Karpas-422 (cell line): ENCODE data around the gene SHROOM4. TPM values are rescaled to one million over a fixed set of nuclear protein-coding genes. Genes with fewer than 3 reads are reported as not detected.

Experiments
- DNase-seq: peaks from one replicate; pipeline ENCODE4 v3.0.0-alpha.2; 2015
- H2AFZ ChIP-seq: fragments of 200-600 bp; sonication (generic); 2 replicates; pipeline ENCODE4 v1.6.1; 2014; ENCODE audit warnings: antibody characterized with exemption, low read length, mixed read lengths
- H3K27ac ChIP-seq: fragments of 200-600 bp; sonication (generic); 2 replicates; pipeline ENCODE4 v1.5.1; 2014; ENCODE audit warnings: mild to moderate bottlenecking, low read length, moderate library complexity
- H3K27me3 ChIP-seq: fragments of 200-600 bp; sonication (generic); 2 replicates; pipeline ENCODE4 v1.6.1; 2014; ENCODE audit warnings: low read length, mixed read lengths
- H3K36me3 ChIP-seq: fragments of 200-600 bp; sonication (generic); 2 replicates; pipeline ENCODE4 v1.6.1; 2014; ENCODE audit warnings: low read length, mixed read lengths; ENCODE audit not compliant: insufficient read depth
- H3K4me1 ChIP-seq: fragments of 200-600 bp; sonication (generic); 2 replicates; pipeline ENCODE4 v1.6.1; 2014; ENCODE audit warnings: mild to moderate bottlenecking, low read length, mixed read lengths
- H3K4me2 ChIP-seq: fragments of 200-600 bp; sonication (generic); 2 replicates; pipeline ENCODE4 v1.6.1; 2014; ENCODE audit warnings: low read length, low read depth, mild to moderate bottlenecking; ENCODE audit not compliant: poor library complexity, severe bottlenecking
- H3K4me3 ChIP-seq: fragments of 200-600 bp; sonication (generic); 2 replicates; pipeline ENCODE4 v1.5.1; 2014; ENCODE audit warnings: mild to moderate bottlenecking, antibody characterized with exemption, low read length, mixed read lengths
- H3K79me2 ChIP-seq: fragments of 200-600 bp; sonication (generic); 2 replicates; pipeline ENCODE4 v1.6.1; 2014; ENCODE audit warnings: mild to moderate bottlenecking, low read length, mixed read lengths
- H3K9ac ChIP-seq: fragments of 200-600 bp; sonication (generic); 2 replicates; pipeline ENCODE4 v1.6.0; 2014; ENCODE audit warnings: low read length
- H3K9me2 ChIP-seq: fragments of 200-600 bp; sonication (generic), shearing (Covaris generic); replicated peaks from 2 replicates; pipeline ENCODE4 v1.6.0; 2014; ENCODE audit warnings: mild to moderate bottlenecking, low read length, moderate library complexity; ENCODE audit not compliant: insufficient read depth
- H3K9me3 ChIP-seq: fragments of 300-700, 200-600 bp; sonication (generic); 2 replicates; pipeline ENCODE4 v1.6.1; 2014; ENCODE audit warnings: low read length, mixed read lengths
- H4K20me1 ChIP-seq: fragments of 200-600 bp; sonication (generic); 2 replicates; pipeline ENCODE4 v1.6.1; 2014; ENCODE audit warnings: mild to moderate bottlenecking, antibody characterized with exemption, low read length, low read depth; ENCODE audit not compliant: insufficient read depth
- total RNA-seq: library from RNA; depleted of rRNA; stranded (reverse); fragments of >200 nt; shearing (Covaris generic); gene quantifications from 2 replicates; pipeline ENCODE4 v1.2.3, GENCODE V29; 2014; ENCODE audit warnings: low replicate concordance

SHROOM4 gene
- total RNA-seq, 1 experiment from 2014 or later, result not detected

- H3K79me2 ChIP-seq, result no peaks in the 10 kb centered on the region
Measured at GRCh38 chrX:50838820-50839600, 25.0 kb upstream of the SHROOM4 start.

GRCh38 chrX:50827996-50828395, 14.0 kb upstream of the SHROOM4 start:
- no peaks in the 10 kb centered on the region for H3K4me1 ChIP-seq
- no peaks in the 10 kb centered on the region for H3K9me3 ChIP-seq
- no peak for DNase-seq
- H3K9ac ChIP-seq, result no peak overlapping the region
- H3K9me2 ChIP-seq, result no peaks in the 10 kb centered on the region
- H3K4me3 ChIP-seq, result no peak overlapping the region
- no peaks in the 10 kb centered on the region for H4K20me1 ChIP-seq
- H3K36me3 ChIP-seq, result no peaks in the 10 kb centered on the region
- H3K27ac ChIP-seq, result no peak overlapping the region
- no peaks in the 10 kb centered on the region for H3K79me2 ChIP-seq
- no peaks in the 10 kb centered on the region for H3K27me3 ChIP-seq
- H2AFZ ChIP-seq, result no peak overlapping the region
- no peak overlapping the region for H3K4me2 ChIP-seq

More at GRCh38 chrX:50838820-50839600, 25.0 kb upstream of the SHROOM4 start:
- no peaks in the 10 kb centered on the region for H3K27me3 ChIP-seq
- H3K9ac ChIP-seq, result no peak overlapping the region
- H3K27ac ChIP-seq, result no peak overlapping the region
- no peaks in the 10 kb centered on the region for H3K9me3 ChIP-seq
- H3K36me3 ChIP-seq, result no peaks in the 10 kb centered on the region
- no peak overlapping the region for H3K4me2 ChIP-seq
- H3K9me2 ChIP-seq, result no peaks in the 10 kb centered on the region
- H4K20me1 ChIP-seq, result no peaks in the 10 kb centered on the region
- no peaks in the 10 kb centered on the region for H3K4me1 ChIP-seq
- no peak overlapping the region for H3K4me3 ChIP-seq
- no peak for DNase-seq
- no peak overlapping the region for H2AFZ ChIP-seq

- H3K27me3 ChIP-seq, result no peaks in the 10 kb centered on the region
- no peak overlapping the region for H2AFZ ChIP-seq
- H3K9ac ChIP-seq, result no peak overlapping the region
- H3K9me3 ChIP-seq, result no peaks in the 10 kb centered on the region
- no peaks in the 10 kb centered on the region for H3K4me1 ChIP-seq
- H3K27ac ChIP-seq, result no peak overlapping the region
- no peaks in the 10 kb centered on the region for H4K20me1 ChIP-seq
- H3K4me3 ChIP-seq, result no peak overlapping the region
- no peak overlapping the region for H3K4me2 ChIP-seq
- H3K36me3 ChIP-seq, result no peaks in the 10 kb centered on the region
- no peak for DNase-seq
- H3K9me2 ChIP-seq, result no peaks in the 10 kb centered on the region
- no peaks in the 10 kb centered on the region for H3K79me2 ChIP-seq
Measured at GRCh38 chrX:50825825-50826224, 11.8 kb upstream of the SHROOM4 start.

GRCh38 chrX:50818986-50819385, 5.0 kb upstream of the SHROOM4 start:
- no peaks in the 10 kb centered on the region for H3K4me1 ChIP-seq
- no peak overlapping the region for H2AFZ ChIP-seq
- no peak overlapping the region for H3K9ac ChIP-seq
- no peaks in the 10 kb centered on the region for H3K36me3 ChIP-seq
- H3K9me2 ChIP-seq, result no peaks in the 10 kb centered on the region
- no peak for DNase-seq
- H3K9me3 ChIP-seq, result no peaks in the 10 kb centered on the region
- no peak overlapping the region for H3K27ac ChIP-seq
- no peaks in the 10 kb centered on the region for H4K20me1 ChIP-seq
- no peak overlapping the region for H3K4me2 ChIP-seq
- H3K4me3 ChIP-seq, result no peak overlapping the region
- no peaks in the 10 kb centered on the region for H3K79me2 ChIP-seq
- no peaks in the 10 kb centered on the region for H3K27me3 ChIP-seq

DNA sequence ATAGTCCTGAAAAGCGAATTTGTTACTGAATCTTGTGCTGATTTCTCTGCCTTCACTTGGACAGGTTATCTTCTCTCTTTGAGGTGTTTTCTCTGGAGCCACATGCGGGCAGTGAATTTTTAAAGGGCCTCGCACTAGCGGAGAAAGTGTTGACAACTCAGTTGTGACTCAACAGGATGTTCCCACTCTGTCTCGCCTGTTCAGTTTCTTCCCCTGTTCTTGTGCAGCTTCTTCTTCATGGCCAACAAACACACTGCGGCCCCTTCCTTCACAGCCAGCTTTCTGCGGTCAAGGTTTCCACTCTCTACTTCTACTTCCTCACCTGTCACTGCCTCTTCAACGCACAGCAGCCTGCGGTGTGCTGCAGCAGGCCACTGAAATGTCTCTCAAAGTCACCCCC, 1.1 kb upstream of the SHROOM4 start:
- Histone ChIP-seq H3K27ac (no peak overlapping the region), H3K79me2 (no peaks in the 10 kb centered on the region), H2AFZ (no peak overlapping the region), H3K4me2 (no peak overlapping the region), H3K9ac (no peak overlapping the region), H4K20me1 (no peaks in the 10 kb centered on the region), H3K4me1 (peaks cover 6% of the 10 kb centered on the region), H3K36me3 (no peaks in the 10 kb centered on the region), H3K4me3 (no peak overlapping the region), H3K9me3 (no peaks in the 10 kb centered on the region), H3K27me3 (no peaks in the 10 kb centered on the region), H3K9me2 (no peaks in the 10 kb centered on the region)
- no peak for DNase-seq

- H3K79me2 ChIP-seq, result no peaks in the 10 kb centered on the region
- H3K9me3 ChIP-seq, result no peaks in the 10 kb centered on the region
- H3K27ac ChIP-seq, result no peak overlapping the region
- H3K4me3 ChIP-seq, result no peak overlapping the region
- DNase-seq, result no peak
- H3K27me3 ChIP-seq, result no peaks in the 10 kb centered on the region
- no peak overlapping the region for H3K4me2 ChIP-seq
- H2AFZ ChIP-seq, result no peak overlapping the region
- H3K9ac ChIP-seq, result no peak overlapping the region
- peaks cover 6% of the 10 kb centered on the region for H3K4me1 ChIP-seq
- no peaks in the 10 kb centered on the region for H3K36me3 ChIP-seq
- H3K9me2 ChIP-seq, result no peaks in the 10 kb centered on the region
- H4K20me1 ChIP-seq, result no peaks in the 10 kb centered on the region
Measured at GRCh38 chrX:50814701-50815100, 707 bp upstream of the SHROOM4 start.

DNA sequence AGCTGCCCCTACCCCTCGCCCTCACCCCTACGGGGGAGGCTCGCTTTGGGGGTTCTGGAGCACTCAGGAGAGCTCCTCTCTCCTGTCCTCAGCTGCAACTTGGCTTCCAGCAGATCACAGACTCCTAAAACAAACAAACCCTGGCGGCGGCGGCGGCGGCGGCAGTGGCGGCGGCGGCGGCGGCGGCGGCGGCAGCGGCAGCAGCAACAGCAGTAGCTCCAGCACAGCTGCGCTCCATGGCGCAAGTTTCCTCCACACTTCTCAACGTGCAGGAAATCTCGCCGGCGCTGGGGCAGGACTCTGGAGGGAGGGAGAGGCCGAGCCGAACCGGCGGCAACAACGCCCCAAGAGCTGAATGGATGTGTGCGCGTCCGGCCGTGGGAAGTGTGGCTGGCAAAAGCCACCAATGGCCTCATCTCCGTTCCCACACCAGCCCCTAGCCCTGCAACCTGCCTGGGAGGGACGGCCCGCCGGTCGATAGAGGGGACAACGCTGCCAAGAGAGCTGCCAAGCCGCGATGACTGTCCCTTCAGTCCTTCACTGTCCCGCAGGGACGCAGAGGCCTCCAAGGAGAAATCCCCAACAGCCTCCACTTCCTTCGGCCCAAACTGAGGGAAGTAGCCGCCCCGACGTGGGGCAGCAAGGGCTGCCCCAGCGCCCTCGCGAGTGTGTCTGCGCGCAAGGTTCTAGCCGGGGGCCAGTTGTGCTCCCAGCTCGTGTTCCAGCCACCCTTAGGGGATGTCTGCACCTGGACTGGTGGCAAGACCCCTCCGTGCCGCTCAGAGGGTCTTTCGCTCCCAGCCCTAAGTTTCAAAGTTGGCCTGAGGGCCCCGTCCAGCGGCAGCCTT, 775 bp downstream of the SHROOM4 start:
- H2AFZ ChIP-seq, result no peak overlapping the region
- H4K20me1 ChIP-seq, result no peaks in the 10 kb centered on the region
- H3K9ac ChIP-seq, result no peak overlapping the region
- no peak for DNase-seq
- no peaks in the 10 kb centered on the region for H3K79me2 ChIP-seq
- no peak overlapping the region for H3K4me2 ChIP-seq
- H3K9me2 ChIP-seq, result no peaks in the 10 kb centered on the region
- no peaks in the 10 kb centered on the region for H3K27me3 ChIP-seq
- H3K9me3 ChIP-seq, result no peaks in the 10 kb centered on the region
- no peak overlapping the region for H3K27ac ChIP-seq
- peaks cover 6% of the 10 kb centered on the region for H3K4me1 ChIP-seq
- no peak overlapping the region for H3K4me3 ChIP-seq
- no peaks in the 10 kb centered on the region for H3K36me3 ChIP-seq

GRCh38 chrX:50805276-50805675, 8.7 kb downstream of the SHROOM4 start:
- no peak overlapping the region for H3K4me2 ChIP-seq
- H3K9me2 ChIP-seq, result no peaks in the 10 kb centered on the region
- H3K79me2 ChIP-seq, result no peaks in the 10 kb centered on the region
- H3K9me3 ChIP-seq, result no peaks in the 10 kb centered on the region
- no peak overlapping the region for H3K27ac ChIP-seq
- no peak overlapping the region for H2AFZ ChIP-seq
- H3K9ac ChIP-seq, result no peak overlapping the region
- no peaks in the 10 kb centered on the region for H3K36me3 ChIP-seq
- no peak for DNase-seq
- no peaks in the 10 kb centered on the region for H4K20me1 ChIP-seq
- no peaks in the 10 kb centered on the region for H3K4me1 ChIP-seq
- no peak overlapping the region for H3K4me3 ChIP-seq
- H3K27me3 ChIP-seq, result no peaks in the 10 kb centered on the region
